Colonic mucosa (tissue), 4 donors: Measurements from ENCODE around the gene PRKCA. TPM values are rescaled to one million over a fixed set of nuclear protein-coding genes. Genes with fewer than 3 reads are reported as not detected.
A peak's percentile ranks its signal among the peaks of the same experiment; 100 is the strongest.

ENCODE experiments used
- DNase-seq: peaks from one replicate; pipeline ENCODE4 v3.0.0-alpha.2; 2020
- H3K27ac ChIP-seq: fragments of 200-600 bp; one replicate; pipeline ENCODE4 v1.8.0; 2021
- H3K27me3 ChIP-seq: fragments of 200-600 bp; one replicate; pipeline ENCODE4 v1.8.0; 2021
- H3K36me3 ChIP-seq: fragments of 200-600 bp; one replicate; pipeline ENCODE4 v1.8.0; 2021
- H3K4me1 ChIP-seq: fragments of 200-600 bp; one replicate; pipeline ENCODE4 v1.8.0; 2021; ENCODE audit warnings: mild to moderate bottlenecking
- H3K4me3 ChIP-seq: fragments of 200-600 bp; one replicate; pipeline ENCODE4 v1.8.0; 2021
- H3K9ac ChIP-seq, 2 donors: one replicate each; pipeline ENCODE4 v1.7.0; 2013; ENCODE audit warnings: control low read depth in 2 of 2, low read depth in 2 of 2, low read length in 2 of 2
- H3K9me3 ChIP-seq: fragments of 200-600 bp; one replicate; pipeline ENCODE4 v1.8.0; 2021
- CTCF ChIP-seq: fragments of 200-600 bp; IDR thresholded peaks from one replicate; pipeline ENCODE4 v1.8.0; 2022; ENCODE audit warnings: antibody characterized with exemption, mild to moderate bottlenecking
- intact Hi-C: fragments of 100-400 bp; cut with DNase I; formaldehyde crosslinking; loops from one replicate; pipeline ENCODE4 v1.14.1; 2022
- total RNA-seq, 2 donors: library from RNA; stranded (reverse); fragmentation: NEBNext Ultra II Directional in 1 of 2; extraction: Animal tissue kit (Norgen Biotek cat#: 25700) in 1 of 2; gene quantifications; one replicate each; pipeline ENCODE4 v1.2.1, GENCODE V29; 2021
- donor health status: healthy.
- donor health status: DM: no; HTN: no; CAD: no.
- donor health status: DM: no; HTN: no; CAD: no.

The PRKCA gene
- total RNA-seq, 2 donors from 2014 or later, result 40.0 to 41.8 TPM

- Histone ChIP-seq H3K9ac (no peak overlapping the region), H3K4me1 (peaks cover 24% of the 10 kb centered on the region), H3K27me3 (no peaks in the 10 kb centered on the region), H3K36me3 (no peaks in the 10 kb centered on the region), H3K4me3 (no peak overlapping the region), H3K9me3 (no peaks in the 10 kb centered on the region), H3K27ac (peak overlapping the region; percentile 71)
- intact Hi-C loops, result no loop called here
- no peak for DNase-seq
- no peak for TF ChIP-seq CTCF
Measured at GRCh38 chr17:66412857-66413558, 110.6 kb downstream of the PRKCA start.

GRCh38 chr17:66413559-66414520 is 111.4 kb downstream of the PRKCA start:
- intact Hi-C loops, result no loop called here
- no peak for DNase-seq
- Histone ChIP-seq H3K9me3 (no peaks in the 10 kb centered on the region), H3K9ac (peak overlapping the region in 1 of 2 donors; percentile 21), H3K36me3 (no peaks in the 10 kb centered on the region), H3K4me3 (no peak overlapping the region), H3K27me3 (no peaks in the 10 kb centered on the region), H3K4me1 (peaks cover 24% of the 10 kb centered on the region), H3K27ac (peak overlapping the region; percentile 71)
- TF ChIP-seq CTCF, result no peak

DNA sequence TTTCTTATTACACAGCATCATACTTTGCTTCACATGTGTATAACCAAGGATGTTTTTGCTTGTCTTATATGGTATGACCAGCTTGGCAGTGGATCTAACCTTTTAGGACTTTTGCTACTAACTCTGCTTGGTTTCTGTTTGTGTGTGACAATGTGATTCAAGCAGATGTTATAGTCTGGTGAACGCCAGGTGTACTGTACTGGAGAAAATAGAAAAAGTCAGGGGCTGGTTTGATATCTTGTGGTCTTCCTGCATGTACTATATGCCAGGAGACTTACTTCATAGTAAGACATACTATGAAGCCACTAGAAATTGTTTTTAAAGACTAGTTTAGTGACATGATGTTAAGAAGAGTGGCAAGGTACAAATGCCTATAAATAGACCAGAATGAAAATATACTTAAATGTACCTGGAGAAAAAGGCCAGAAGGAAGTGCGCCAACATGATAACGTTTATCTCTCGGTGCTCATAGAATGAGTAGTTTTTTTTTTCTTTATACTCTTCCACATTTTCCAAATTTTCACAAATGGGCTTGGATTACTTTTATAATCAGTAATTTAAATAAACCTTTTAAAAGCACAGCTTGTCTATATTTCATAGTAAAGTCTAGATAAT is 112.3 kb downstream of the PRKCA start:
- peak overlapping the region; percentile 71 for H3K27ac ChIP-seq
- no peak overlapping the region for H3K4me3 ChIP-seq
- intact Hi-C loops, result no loop called here
- H3K9ac ChIP-seq, result peak overlapping the region in 1 of 2 donors; percentile 21
- no peaks in the 10 kb centered on the region for H3K36me3 ChIP-seq
- DNase-seq, result no peak
- no peaks in the 10 kb centered on the region for H3K9me3 ChIP-seq
- peaks cover 24% of the 10 kb centered on the region for H3K4me1 ChIP-seq
- TF ChIP-seq CTCF, result no peak
- no peaks in the 10 kb centered on the region for H3K27me3 ChIP-seq

GRCh38 chr17:66415366-66416206 is 113.2 kb downstream of the PRKCA start:
- TF ChIP-seq CTCF, result no peak
- Histone ChIP-seq H3K9me3 (no peaks in the 10 kb centered on the region), H3K27ac (peak overlapping the region; percentile 71), H3K9ac (peak overlapping the region in 1 of 2 donors; percentile 53), H3K27me3 (no peaks in the 10 kb centered on the region), H3K4me3 (no peak overlapping the region), H3K36me3 (no peaks in the 10 kb centered on the region), H3K4me1 (peaks cover 24% of the 10 kb centered on the region)
- intact Hi-C loops, result no loop called here
- DNase-seq, result peak; percentile 45
